K562 (cell line): ENCODE data around the gene GKAP1. TPM values are rescaled to one million over a fixed set of nuclear protein-coding genes. Genes with fewer than 3 reads are reported as not detected.
A peak's percentile ranks its signal among the peaks of the same experiment; 100 is the strongest.

Experiments used
- ATAC-seq: fragments of 200-7000 bp; cut with Tn5 transposase; 3 replicates; pipeline ENCODE4 v1.9.1; 2020; ENCODE audit warnings: moderate library complexity
- BruUV-seq: library from RNA; stranded (reverse); fragments of 400-500 nt; replicated peaks from 2 replicates; lab custom pipeline; 2021; lab: Mats Ljungman, UMichigan
- CTCF ChIA-PET: fragments of 300-600 bp; formaldehyde crosslinking; extraction: SDS; loops from one replicate; lab custom pipeline; 2021; ENCODE audit warnings: low intra/inter-chr PET ratio; lab: Yijun Ruan, JAX
- POLR2A ChIA-PET: fragments of 300-600, 350-650 bp; sonication (Branson Sonifier 250); formaldehyde crosslinking; extraction: SDS; loops from one replicate; lab custom pipeline; 2021; ENCODE audit warnings: antibody characterized with exemption, inconsistent platforms; lab: Yijun Ruan, JAX
- DNase-seq, 4 experiments: peaks; one replicate each; pipeline versions ENCODE4 v3.0.0 to v3.0.0-alpha.2; 2011 to 2018; ENCODE audit warnings: low spot score in 3 of 4, mixed read lengths in 3 of 4; ENCODE audit errors: extremely low read depth in 1 of 4
- FAIRE-seq: peaks from 2 replicates; lab custom pipeline; 2011; peaks lifted over from hg19 to GRCh38; lab: Jason Lieb, UNC
- H2AFZ ChIP-seq: 2 replicates; pipeline ENCODE4 v1.6.0; 2011; ENCODE audit warnings: low read depth, low read length, control low read depth, inconsistent platforms
- H3K27ac ChIP-seq: fragments of 200-600 bp; 3 replicates; pipeline ENCODE4 v1.8.0; 2011; ENCODE audit warnings: low read depth, mild to moderate bottlenecking, control low read depth, inconsistent platforms, low read length, moderate library complexity, mixed read lengths; ENCODE audit errors: extremely low read depth
- H3K27me3 ChIP-seq, 2 experiments: fragments of 300-600 bp in 1 of 2; 2 replicates in 1 of 2; 3 replicates in 1 of 2; pipeline versions ENCODE4 v1.6.0 to v1.8.0; 2011; ENCODE audit warnings: inconsistent platforms in 2 of 2, low read length in 2 of 2, mild to moderate bottlenecking in 1 of 2, mixed read lengths in 1 of 2, moderate library complexity in 1 of 2; ENCODE audit not compliant: control insufficient read depth in 2 of 2, insufficient read depth in 2 of 2
- H3K36me3 ChIP-seq: fragments of 300-600 bp; 3 replicates; pipeline ENCODE4 v1.8.0; 2011; ENCODE audit warnings: mild to moderate bottlenecking, low read length, inconsistent platforms; ENCODE audit not compliant: control insufficient read depth, insufficient read depth
- H3K4me1 ChIP-seq, 2 experiments: fragments of 200-600 bp in 1 of 2; replicated peaks in 1 of 2; 2 replicates in 1 of 2; 3 replicates in 1 of 2; pipeline versions ENCODE4 v1.5.1 to v1.8.0; 2011; ENCODE audit warnings: inconsistent platforms in 2 of 2, low read length in 2 of 2, mild to moderate bottlenecking in 1 of 2, mixed read lengths in 1 of 2, moderate library complexity in 1 of 2; ENCODE audit not compliant: control insufficient read depth in 2 of 2, insufficient read depth in 2 of 2
- H3K4me2 ChIP-seq: 2 replicates; pipeline ENCODE4 v1.6.1; 2011; ENCODE audit warnings: low read length, control low read depth, inconsistent platforms, mixed read lengths; ENCODE audit not compliant: insufficient read depth
- H3K4me3 ChIP-seq: fragments of 200-600 bp; sonication (generic), shearing (Covaris generic); 2 replicates; pipeline ENCODE4 v1.5.1; 2016; ENCODE audit warnings: control low read depth, inconsistent platforms
- H3K79me2 ChIP-seq: fragments of 200-600 bp; 3 replicates; pipeline ENCODE4 v1.8.0; 2011; ENCODE audit warnings: low read length, inconsistent platforms; ENCODE audit not compliant: control insufficient read depth, insufficient read depth
- H3K9ac ChIP-seq, 2 experiments: 2 replicates each; pipeline versions ENCODE4 v1.6.0 to v1.6.1; 2011; ENCODE audit warnings: low read depth in 2 of 2, low read length in 2 of 2, control low read depth in 1 of 2, inconsistent platforms in 1 of 2, mild to moderate bottlenecking in 1 of 2, mixed read lengths in 1 of 2; ENCODE audit not compliant: insufficient read depth in 1 of 2
- H3K9me1 ChIP-seq: one replicate; pipeline ENCODE4 v1.6.0; 2011; ENCODE audit warnings: inconsistent platforms, mild to moderate bottlenecking, low read length, moderate library complexity; ENCODE audit not compliant: control insufficient read depth, insufficient read depth
- H3K9me3 ChIP-seq: replicated peaks from 2 replicates; pipeline ENCODE4 v1.5.1; 2011; ENCODE audit warnings: low read depth, low read length, inconsistent platforms; ENCODE audit not compliant: control insufficient read depth, insufficient read depth
- H4K20me1 ChIP-seq: replicated peaks from 2 replicates; pipeline ENCODE4 v1.6.1; 2011; ENCODE audit warnings: low read length, inconsistent platforms, mixed read lengths; ENCODE audit not compliant: control insufficient read depth, insufficient read depth
- ADNP ChIP-seq: fragments of 200-800 bp; sonication (Bioruptor generic); IDR thresholded peaks from 2 replicates; pipeline ENCODE4 v1.6.1; 2016; ENCODE audit warnings: missing genetic modification characterization, missing compliant biosample characterization
- CREB1 ChIP-seq, 2 experiments: sonication (generic) in 1 of 2; formaldehyde crosslinking in 1 of 2; IDR thresholded peaks; 2 replicates each; pipeline versions ENCODE4 v1.6.1 to v1.8.0; 2012 to 2022; ENCODE audit warnings: inconsistent platforms in 1 of 2, mild to moderate bottlenecking in 1 of 2, missing genetic modification reagents in 1 of 2, moderate library complexity in 1 of 2
- EWSR1 ChIP-seq: fragments of 450-650 bp; IDR thresholded peaks from 2 replicates; pipeline ENCODE4 v1.6.1; 2018; ENCODE audit warnings: borderline replicate concordance, mild to moderate bottlenecking, low read depth, moderate library complexity; ENCODE audit not compliant: partially characterized antibody
- FOXK1 ChIP-seq: sonication (generic); formaldehyde crosslinking; IDR thresholded peaks from 2 replicates; pipeline ENCODE4 v1.8.0; 2022; ENCODE audit warnings: missing genetic modification reagents, mild to moderate bottlenecking, borderline replicate concordance
- GABPB1 ChIP-seq: sonication (generic); formaldehyde crosslinking; IDR thresholded peaks from 2 replicates; pipeline ENCODE4 v1.8.0; 2022; ENCODE audit warnings: mild to moderate bottlenecking, missing genetic modification reagents
- GATAD2A ChIP-seq: fragments of 450-650 bp; IDR thresholded peaks from 2 replicates; pipeline ENCODE4 v1.6.1; 2017
- IRF2 ChIP-seq: sonication (generic); formaldehyde crosslinking; IDR thresholded peaks from 2 replicates; pipeline ENCODE4 v1.8.1; 2022; ENCODE audit warnings: mild to moderate bottlenecking, missing genetic modification reagents
- NFRKB ChIP-seq: fragments of 450-650 bp; IDR thresholded peaks from 2 replicates; pipeline ENCODE4 v1.6.1; 2016; ENCODE audit warnings: low read depth
- PURB ChIP-seq: sonication (generic); formaldehyde crosslinking; IDR thresholded peaks from 2 replicates; pipeline ENCODE4 v1.9.0; 2021; ENCODE audit warnings: low read depth, mild to moderate bottlenecking, missing genetic modification reagents
- SMARCA4 ChIP-seq: fragments of 450-650 bp; IDR thresholded peaks from 2 replicates; pipeline ENCODE4 v1.6.1; 2016
- TCF15 ChIP-seq: fragments of 250-450 bp; sonication (Bioruptor Pico); IDR thresholded peaks from 2 replicates; pipeline ENCODE4 v1.8.0; 2022; ENCODE audit warnings: moderate library complexity, mild to moderate bottlenecking, inconsistent platforms
- ZBTB5 ChIP-seq: fragments of 450-650 bp; IDR thresholded peaks from 2 replicates; pipeline ENCODE4 v1.6.1; 2017; ENCODE audit warnings: antibody characterized with exemption
- ZFX ChIP-seq: sonication (generic); formaldehyde crosslinking; IDR thresholded peaks from 2 replicates; pipeline ENCODE4 v1.8.0; 2022; ENCODE audit warnings: mild to moderate bottlenecking, missing genetic modification reagents, moderate library complexity
- ZNF146 ChIP-seq: IDR thresholded peaks from one replicate; pipeline ENCODE4 v1.6.1; 2018; ENCODE audit warnings: missing compliant biosample characterization; ENCODE audit not compliant: unreplicated experiment
- ZNF347 ChIP-seq: fragments of 450-650 bp; formaldehyde crosslinking; IDR thresholded peaks from 2 replicates; pipeline ENCODE4 v1.4.0; 2020; ENCODE audit warnings: low read depth, mild to moderate bottlenecking, moderate library complexity
- ZNF644 ChIP-seq: fragments of 200-800 bp; sonication (Bioruptor generic); IDR thresholded peaks from 2 replicates; pipeline ENCODE4 v1.6.1; 2016; ENCODE audit warnings: low read depth, missing genetic modification characterization, missing compliant biosample characterization
- ZNF785 ChIP-seq: fragments of 250-450 bp; sonication (Bioruptor Pico); IDR thresholded peaks from 2 replicates; pipeline ENCODE4 v1.4.0; 2020; ENCODE audit warnings: mild to moderate bottlenecking
- WGBS: fragments of 100-300 bp; shearing (Covaris generic); methylation state at CpG from one replicate; pipeline ENCODE4 v1.1.6; 2016; ENCODE audit warnings: low coverage, mixed read lengths; ENCODE audit not compliant: insufficient coverage; ENCODE audit errors: missing lambda C conversion rate; 5-methylcytosine and 5-hydroxymethylcytosine counted together
- in situ Hi-C: fragments of 300-500 bp; cut with MboI; formaldehyde crosslinking; loops from 4 replicates; pipeline ENCODE4 v1.15.0; 2018; ENCODE audit warnings: inconsistent platforms, mixed read lengths
- intact Hi-C: fragments of 100-400 bp; cut with micrococcal nuclease; formaldehyde crosslinking; loops from 2 replicates; pipeline ENCODE4 v1.14.2; 2022
- polyA plus RNA-seq, 8 experiments: library from polyadenylated mRNA; depleted of rRNA in 4 of 8; stranded (reverse) in 5 of 8; unstranded in 3 of 8; fragments of >200 nt; fragmentation: Nextera tagmentation in 2 of 8; fragmentation: Illumina TruSeq in 1 of 8; extraction: Ambion mirVana in 2 of 8; extraction: Trizol in 1 of 8; gene quantifications; 2 replicates each; pipeline versions ENCODE4 v1.2.1 to v1.2.3, GENCODE V29; 2011 to 2014; ENCODE audit warnings: inconsistent platforms in 1 of 8, missing spikeins in 1 of 8
- total RNA-seq, 7 experiments: library from RNA; depleted of rRNA in 6 of 7; stranded (reverse); fragments of >200 nt in 6 of 7; fragmentation: Illumina TruSeq in 2 of 7; extraction: Trizol in 2 of 7; gene quantifications; 2 replicates each; pipeline versions ENCODE4 v1.2.1 to v1.2.3, GENCODE V29; 2011 to 2021; ENCODE audit warnings: low replicate concordance in 1 of 7

The GKAP1 gene
- total and polyA plus RNA-seq, 9 of the 15 experiments (the other 6 are each of a cell fraction or from before 2014, with no cell fraction given) = 1.0 to 3.8 (median 2.7) TPM

- Histone ChIP-seq H3K4me1 (no peaks in the 10 kb centered on the region), H3K9me1 (no peaks in the 10 kb centered on the region), H3K27ac (no peak overlapping the region), H3K36me3 (no peaks in the 10 kb centered on the region), H3K4me3 (no peak overlapping the region), H3K4me2 (no peak overlapping the region), H3K9ac (no peak overlapping the region), H3K27me3 (no peaks in the 10 kb centered on the region), H2AFZ (no peak overlapping the region), H3K9me3 (no peaks in the 10 kb centered on the region), H3K79me2 (no peaks in the 10 kb centered on the region), H4K20me1 (no peaks in the 10 kb centered on the region)
- BruUV-seq = no TSS peak
- ChIA-PET POLR2A (no interaction called here), CTCF (no interaction called here)
- intact Hi-C loops = no loop called here
- ATAC-seq (no peak), FAIRE-seq (no peak), DNase-seq (no peak)
- 12% methylated on average over 2 of the region's 2 CpGs for WGBS
- in situ Hi-C loops = no loop called here
- no peak for TF ChIP-seq FOXK1 (CRISPR knock-in tag)
- no peak for TF ChIP-seq ZFX (CRISPR knock-in tag)
- TF ChIP-seq EWSR1 = no peak
- peak; percentile 86 for TF ChIP-seq ZNF146 (CRISPR knock-in tag)
Observed at GRCh38 chr9:83778164-83778563, 39.4 kb downstream of the GKAP1 start.

- H3K4me3 ChIP-seq = no peak overlapping the region
- H2AFZ ChIP-seq = no peak overlapping the region
- FAIRE-seq (no peak), ATAC-seq (no peak), DNase-seq (no peak)
- no peaks in the 10 kb centered on the region for H4K20me1 ChIP-seq
- WGBS = 23% methylated on average over 2 of the region's 2 CpGs
- H3K4me1 ChIP-seq = no peaks in the 10 kb centered on the region
- no peak overlapping the region for H3K4me2 ChIP-seq
- H3K79me2 ChIP-seq = no peaks in the 10 kb centered on the region
- in situ Hi-C loops (no loop called here), intact Hi-C loops (no loop called here)
- no peak overlapping the region for H3K9ac ChIP-seq
- no TSS peak for BruUV-seq
- H3K27ac ChIP-seq = no peak overlapping the region
- H3K9me3 ChIP-seq = no peaks in the 10 kb centered on the region
- ChIA-PET POLR2A (interaction anchor here (0.6 to 1.2 kb wide), 3 partner anchors 9 to 68 kb away, joined by 3 to 5 read pairs (median 4); no protein-coding TSS in a partner anchor), CTCF (no interaction called here)
- H3K36me3 ChIP-seq = no peaks in the 10 kb centered on the region
- H3K9me1 ChIP-seq = no peaks in the 10 kb centered on the region
- H3K27me3 ChIP-seq = no peaks in the 10 kb centered on the region
- TF ChIP-seq TCF15 = no peak
- TF ChIP-seq ZNF347 (CRISPR knock-in tag) = no peak
- no peak for TF ChIP-seq ZNF644 (tag)
- TF ChIP-seq IRF2 = no peak
- TF ChIP-seq ZBTB5 = no peak
- no peak for TF ChIP-seq GATAD2A
- no peak for TF ChIP-seq ADNP (tag)
- TF ChIP-seq NFRKB = no peak
- no peak for TF ChIP-seq ZNF785 (CRISPR knock-in tag)
- no peak for TF ChIP-seq CREB1 (IDR thresholded peaks at IDR 0.05)
- no peak for TF ChIP-seq CREB1 (CRISPR knock-in tag; IDR thresholded peaks at IDR 0.05)
- no peak for TF ChIP-seq SMARCA4
- TF ChIP-seq PURB = no peak
- TF ChIP-seq GABPB1 (CRISPR knock-in tag) = no peak
Observed at GRCh38 chr9:83775932-83776331, 41.6 kb downstream of the GKAP1 start.
